K562 (cell line): ENCODE results near the gene MYL11. TPM values are rescaled to one million over a fixed set of nuclear protein-coding genes. Genes with fewer than 3 reads are reported as not detected.

Experiments
- CEBPB ChIP-seq: fragments of 450-650 bp; IDR thresholded peaks from 2 replicates; pipeline ENCODE4 v1.6.1; 2016; ENCODE audit warnings: missing genetic modification characterization, missing compliant biosample characterization
- ESRRA ChIP-seq: fragments of 450-650 bp; IDR thresholded peaks from 2 replicates; pipeline ENCODE4 v1.6.1; 2014; ENCODE audit warnings: low read depth, mild to moderate bottlenecking, moderate library complexity, borderline replicate concordance
- FUS ChIP-seq: fragments of 200-400 bp; formaldehyde crosslinking; optimal IDR thresholded peaks from 2 replicates; pipeline ENCODE3; 2017; ENCODE audit warnings: low read depth, low read length
- GABPA ChIP-seq: fragments of 200-800 bp; sonication (Bioruptor generic); conservative IDR thresholded peaks from 2 replicates; pipeline ENCODE4 v1.6.1; 2016; ENCODE audit warnings: low read depth, missing genetic modification characterization, missing compliant biosample characterization
- GTF2B ChIP-seq: IDR thresholded peaks from 2 replicates; pipeline ENCODE4 v1.6.1; 2011; ENCODE audit not compliant: insufficient read length; ENCODE audit errors: extremely low read depth
- HMBOX1 ChIP-seq: sonication (generic); IDR thresholded peaks from 2 replicates; pipeline ENCODE4 v1.6.1; 2016
- HNRNPH1 ChIP-seq: fragments of 200-400 bp; formaldehyde crosslinking; optimal IDR thresholded peaks from 2 replicates; pipeline ENCODE3; 2017; ENCODE audit warnings: low read depth, mild to moderate bottlenecking, low read length, moderate library complexity
- KDM4B ChIP-seq, 2 experiments: fragments of 450-650 bp in 1 of 2; sonication (generic) in 1 of 2; IDR thresholded peaks; 2 replicates each; pipeline ENCODE4 v1.6.1; 2016 to 2017; ENCODE audit warnings: borderline replicate concordance in 2 of 2, antibody characterized with exemption in 1 of 2, low read depth in 1 of 2, mild to moderate bottlenecking in 1 of 2
- MBD1 ChIP-seq: fragments of 250-450 bp; sonication (Bioruptor Pico); IDR thresholded peaks from 2 replicates; pipeline ENCODE4 v1.8.0; 2022; ENCODE audit warnings: inconsistent platforms
- NFIX ChIP-seq: fragments of 250-450 bp; sonication (Bioruptor Pico); IDR thresholded peaks from 2 replicates; pipeline ENCODE4 v1.4.0; 2020; ENCODE audit warnings: low read depth, mild to moderate bottlenecking, moderate library complexity
- NRF1 ChIP-seq, 2 experiments: fragments of 450-650 bp; IDR thresholded peaks in 1 of 2; conservative IDR thresholded peaks in 1 of 2; 2 replicates each; pipeline ENCODE4 v1.6.1; 2014; ENCODE audit warnings: mild to moderate bottlenecking in 2 of 2
- RERE ChIP-seq: sonication (generic); formaldehyde crosslinking; IDR thresholded peaks from 2 replicates; pipeline ENCODE4 v1.8.0; 2023; ENCODE audit warnings: missing genetic modification reagents, mild to moderate bottlenecking, borderline replicate concordance
- SP1 ChIP-seq: sonication (generic); formaldehyde crosslinking; IDR thresholded peaks from 2 replicates; pipeline ENCODE4 v1.8.1; 2022; ENCODE audit warnings: mild to moderate bottlenecking, missing genetic modification reagents
- SUPT5H ChIP-seq: fragments of 450-650 bp; IDR thresholded peaks from 2 replicates; pipeline ENCODE4 v1.6.1; 2016
- TAF1 ChIP-seq: IDR thresholded peaks from 2 replicates; pipeline ENCODE4 v1.6.1; 2011; ENCODE audit warnings: mild to moderate bottlenecking, low read length, moderate library complexity; ENCODE audit not compliant: insufficient read depth, control insufficient read depth, severe bottlenecking; ENCODE audit errors: extremely low read depth
- ZBTB1 ChIP-seq: sonication (generic); formaldehyde crosslinking; IDR thresholded peaks from 2 replicates; pipeline ENCODE4 v1.8.1; 2023; ENCODE audit warnings: missing genetic modification reagents, low read depth, mild to moderate bottlenecking, borderline replicate concordance
- ZBTB17 ChIP-seq: fragments of 450-650 bp; formaldehyde crosslinking; IDR thresholded peaks from 2 replicates; pipeline ENCODE4 v1.4.0; 2020; ENCODE audit warnings: mild to moderate bottlenecking
- ZEB2 ChIP-seq: fragments of 450-650 bp; IDR thresholded peaks from 2 replicates; pipeline ENCODE4 v1.6.1; 2016
- ZKSCAN8 ChIP-seq: fragments of 200-800 bp; sonication (Bioruptor generic); IDR thresholded peaks from 2 replicates; pipeline ENCODE4 v1.6.1; 2016; ENCODE audit warnings: missing genetic modification characterization, missing compliant biosample characterization
- ZNF217 ChIP-seq: sonication (generic); formaldehyde crosslinking; IDR thresholded peaks from 2 replicates; pipeline ENCODE4 v1.8.0; 2022; ENCODE audit warnings: mild to moderate bottlenecking, missing genetic modification reagents
- polyA plus RNA-seq, 8 experiments: library from polyadenylated mRNA; depleted of rRNA in 4 of 8; stranded (reverse) in 5 of 8; unstranded in 3 of 8; fragments of >200 nt; fragmentation: Nextera tagmentation in 2 of 8; fragmentation: Illumina TruSeq in 1 of 8; extraction: Ambion mirVana in 2 of 8; extraction: Trizol in 1 of 8; gene quantifications; 2 replicates each; pipeline versions ENCODE4 v1.2.1 to v1.2.3, GENCODE V29; 2011 to 2014; ENCODE audit warnings: inconsistent platforms in 1 of 8, missing spikeins in 1 of 8
- total RNA-seq, 7 experiments: library from RNA; depleted of rRNA in 6 of 7; stranded (reverse); fragments of >200 nt in 6 of 7; fragmentation: Illumina TruSeq in 2 of 7; extraction: Trizol in 2 of 7; gene quantifications; 2 replicates each; pipeline versions ENCODE4 v1.2.1 to v1.2.3, GENCODE V29; 2011 to 2021; ENCODE audit warnings: low replicate concordance in 1 of 7

The MYL11 gene
- total and polyA plus RNA-seq, 9 of the 15 experiments (the other 6 are each of a cell fraction or from before 2014, with no cell fraction given) = 0.31 to 1.5 (median 0.73) TPM; not detected in 4

GRCh38 chr16:30381291-30382041 is 6.9 kb downstream of the MYL11 start (continued):
- TF ChIP-seq KDM4B (IDR thresholded peaks at IDR 0.05; ENCODE audit: borderline replicate concordance in 2 of 2, low read depth in 1 of 2) (no peak), TAF1 (peak; percentile 50), HMBOX1 (peak; percentile 51; the same call in 1 of the 2 replicates), CEBPB (tag) (no peak), HNRNPH1 (no peak), RERE (no peak), ZKSCAN8 (CRISPR knock-in tag) (no peak), ZBTB17 (CRISPR knock-in tag) (no peak), ZEB2 (no peak), SP1 (CRISPR knock-in tag) (no peak), GTF2B (peak; percentile 36), ZBTB1 (no peak), MBD1 (CRISPR knock-in tag) (no peak), SUPT5H (peak; percentile 62), ESRRA (no peak), NRF1 (conservative IDR thresholded peaks at IDR 0.05 in 1 of 2, IDR thresholded peaks at IDR 0.05 in 1 of 2) (no peak), NFIX (CRISPR knock-in tag) (no peak), GABPA (peak; percentile 86), FUS (no peak), ZNF217 (no peak)
